Measurements from ENCODE around the gene PTRH2. TPM values are rescaled to one million over a fixed set of nuclear protein-coding genes. Genes with fewer than 3 reads are reported as not detected.

Gene PTRH2
- polyA plus RNA-seq, 2 of the 4 experiments (the other 2 are of a cell fraction), result 109 to 169 TPM

- TF ChIP-seq EP300 (IDR thresholded peaks at IDR 0.05) (no peak), CBX2 (IDR thresholded peaks at IDR 0.05; ENCODE audit: borderline replicate concordance, low read depth) (no peak), ZNF302 (CRISPR knock-in tag; IDR thresholded peaks at IDR 0.05) (no peak), MAFK (IDR thresholded peaks at IDR 0.05; ENCODE audit: partially characterized antibody) (no peak), TFCP2L1 (CRISPR knock-in tag; IDR thresholded peaks at IDR 0.05) (no peak), ESRRA (IDR thresholded peaks at IDR 0.05; ENCODE audit: borderline replicate concordance, low read length) (no peak), KDM5A (IDR thresholded peaks at IDR 0.05) (no peak)
Observed at GRCh38 chr17:59678918-59679317, 28.3 kb downstream of the PTRH2 start (continued).

- DNase-seq (ENCODE audit: low read depth in 1 of 2, low spot score in 1 of 2) (no peak), ATAC-seq (peak in 1 of 2 experiments; percentile 44; a peak in 3 of 6 replicates), FAIRE-seq (no peak)
- Histone ChIP-seq H3K4me3 (no peak overlapping the region), H3K4me1 (peaks cover under 1% of the 10 kb centered on the region; the same call in 2 of the 3 replicates), H3K27ac (no peak overlapping the region), H3K4me2 (no peak overlapping the region), H3K9me3 (no peaks in the 10 kb centered on the region)
- WGBS (ENCODE audit: missing lambda C conversion rate), result 91% methylated on average over 7 of the region's 7 CpGs
- CTCF ChIA-PET, result interaction anchor here (0.8 to 1.8 kb wide), 3 partner anchors 10 to 15 kb away, joined by 3 to 4 read pairs (median 3); no protein-coding TSS in a partner anchor
- POLR2A ChIA-PET, result no interaction called here
- TF ChIP-seq ZC3H11A (IDR thresholded peaks at IDR 0.05), result no peak
- no peak for TF ChIP-seq PHF8 (IDR thresholded peaks at IDR 0.05; ENCODE audit: borderline replicate concordance, low read depth)
- TF ChIP-seq NFE2L2 (conservative IDR thresholded peaks at IDR 0.05; ENCODE audit: low read length), result no peak
- TF ChIP-seq HDAC2 (IDR thresholded peaks at IDR 0.05), result no peak
- TF ChIP-seq CBX2 (IDR thresholded peaks at IDR 0.05; ENCODE audit: borderline replicate concordance, low read depth), result no peak
- no peak for TF ChIP-seq NR3C1 (IDR thresholded peaks at IDR 0.05)
- no peak for TF ChIP-seq HES2 (IDR thresholded peaks at IDR 0.05)
- no peak for TF ChIP-seq PBX3 (IDR thresholded peaks at IDR 0.05)
- no peak for TF ChIP-seq SREBF2 (IDR thresholded peaks at IDR 0.05)
- no peak for TF ChIP-seq CTCF (IDR thresholded peaks at IDR 0.05)
- no peak for TF ChIP-seq RARB (CRISPR knock-in tag; IDR thresholded peaks at IDR 0.05)
- no peak for TF ChIP-seq HMGXB4 (CRISPR knock-in tag; IDR thresholded peaks at IDR 0.05; ENCODE audit: borderline replicate concordance)
- TF ChIP-seq REST (IDR thresholded peaks at IDR 0.05), result no peak
Observed at GRCh38 chr17:59676716-59677115, 30.5 kb downstream of the PTRH2 start.
